HG03103 (cell line): Measurements from ENCODE around the gene TTC4.

Experiments
- ATAC-seq: cut with Tn5 transposase; IDR thresholded peaks from one replicate; pipeline ENCODE4 v1.9.1; 2021; ENCODE audit warnings: low read depth; ENCODE audit not compliant: unreplicated experiment

TTC4 gene

GRCh38 chr1:54777431-54777830, 61.8 kb downstream of the TTC4 start:
- ATAC-seq: no peak

- no peak for ATAC-seq
Observed at GRCh38 chr1:54781023-54781723, 65.5 kb downstream of the TTC4 start.

- no peak for ATAC-seq
Observed at GRCh38 chr1:54782156-54782555, 66.5 kb downstream of the TTC4 start.

- no peak for ATAC-seq
Observed at GRCh38 chr1:54782588-54782987, 66.9 kb downstream of the TTC4 start.

- no peak for ATAC-seq
Observed at GRCh38 chr1:54784066-54784465, 68.4 kb downstream of the TTC4 start.

- ATAC-seq: no peak
Observed at GRCh38 chr1:54786778-54787177, 71.1 kb downstream of the TTC4 start.

GRCh38 chr1:54787604-54788003, 71.9 kb downstream of the TTC4 start:
- ATAC-seq: no peak

GRCh38 chr1:54788459-54788858, 72.8 kb downstream of the TTC4 start:
- ATAC-seq: no peak

- ATAC-seq: no peak
Observed at GRCh38 chr1:54791880-54792522, 76.3 kb downstream of the TTC4 start.
